T-cell (primary cell): Measurements from ENCODE around the gene EIF5AL1. TPM values are rescaled to one million over a fixed set of nuclear protein-coding genes. Genes with fewer than 3 reads are reported as not detected.
A peak's percentile ranks its signal among the peaks of the same experiment; 100 is the strongest.
"Not testable (repeated sequence)": the region's sequence is repeated elsewhere in the genome, so short reads cannot be mapped to it uniquely, and the experiment has no call there.

Experiments used
- ATAC-seq, 4 experiments: fragments of 200-7000 bp in 3 of 4; fragments of 150-1000 bp in 1 of 4; cut with Tn5 transposase; replicated peaks in 1 of 4; 1 replicate in 3 of 4; 2 replicates in 1 of 4; pipeline ENCODE4 v1.10.0; 2021; ENCODE audit warnings: moderate library complexity in 3 of 4, mild to moderate bottlenecking in 2 of 4, moderate number of reproducible peaks in 1 of 4
- CTCF ChIA-PET, 2 donors: fragments of 300-600 bp; sonication (Branson Sonifier 250); formaldehyde crosslinking; loops; one replicate each; lab custom pipeline; 2022; ENCODE audit warnings: antibody characterized with exemption in 2 of 2; lab: Charles Lee
- POLR2A ChIA-PET, 2 donors: fragments of 300-600 bp; sonication (Branson Sonifier 250); formaldehyde crosslinking; loops; one replicate each; lab custom pipeline; 2022; ENCODE audit warnings: antibody characterized with exemption in 2 of 2; lab: Charles Lee
- DNase-seq, 35 experiments: peaks; one replicate each; pipeline versions ENCODE4 v3.0.0 to v3.0.0-alpha.2; 2013 to 2023
- H3K27ac ChIP-seq: one replicate; pipeline ENCODE4 v1.5.1; 2013; ENCODE audit warnings: low read length
- H3K27me3 ChIP-seq, 2 experiments: replicated peaks in 1 of 2; 1 replicate in 1 of 2; 2 replicates in 1 of 2; pipeline versions ENCODE4 v1.6.1 to v1.7.0; 2013; ENCODE audit warnings: low read length in 1 of 2, mixed read lengths in 1 of 2; ENCODE audit not compliant: control insufficient read depth in 2 of 2, insufficient read depth in 2 of 2; ENCODE audit errors: extremely low read depth in 1 of 2
- H3K36me3 ChIP-seq, 2 donors: 1 replicate in 1 of 2; 2 replicates in 1 of 2; pipeline versions ENCODE4 v1.6.1 to v1.7.0; 2013; ENCODE audit warnings: low read length in 1 of 2; ENCODE audit not compliant: control insufficient read depth in 2 of 2, insufficient read depth in 1 of 2; ENCODE audit errors: extremely low read depth in 1 of 2
- H3K4me1 ChIP-seq, 2 experiments: 1 replicate in 1 of 2; 2 replicates in 1 of 2; pipeline versions ENCODE4 v1.6.1 to v1.7.0; 2013; ENCODE audit warnings: low read length in 2 of 2, mixed read lengths in 1 of 2; ENCODE audit not compliant: insufficient read depth in 2 of 2, control insufficient read depth in 1 of 2; ENCODE audit errors: extremely low read depth in 1 of 2
- H3K4me3 ChIP-seq, 2 donors: 1 replicate in 1 of 2; 2 replicates in 1 of 2; pipeline versions ENCODE4 v1.5.1 to v1.7.0; 2013; ENCODE audit warnings: mild to moderate bottlenecking in 2 of 2, low read length in 1 of 2, moderate library complexity in 1 of 2; ENCODE audit not compliant: control insufficient read depth in 1 of 2; ENCODE audit errors: extremely low read depth in 1 of 2
- H3K9me3 ChIP-seq: 2 replicates; pipeline ENCODE4 v1.7.0; 2013
- H3K27ac Mint-ChIP-seq, 2 donors: one replicate each; pipeline ENCODE4 v1.8.0; 2020 to 2021; ENCODE audit warnings: mild to moderate bottlenecking in 2 of 2, mixed read lengths in 2 of 2
- H3K27me3 Mint-ChIP-seq, 2 donors: one replicate each; pipeline ENCODE4 v1.8.0; 2021 to 2022; ENCODE audit warnings: mixed read lengths in 2 of 2
- H3K36me3 Mint-ChIP-seq: one replicate; pipeline ENCODE4 v1.8.0; 2021; ENCODE audit warnings: mixed read lengths
- H3K4me1 Mint-ChIP-seq, 3 donors: one replicate each; pipeline ENCODE4 v1.8.0; 2020 to 2022; ENCODE audit warnings: mixed read lengths in 3 of 3, mild to moderate bottlenecking in 1 of 3
- H3K4me3 Mint-ChIP-seq, 3 donors: one replicate each; pipeline ENCODE4 v1.8.0; 2020 to 2022; ENCODE audit warnings: mild to moderate bottlenecking in 3 of 3, mixed read lengths in 3 of 3, moderate library complexity in 3 of 3
- H3K9me3 Mint-ChIP-seq, 3 donors: one replicate each; pipeline ENCODE4 v1.8.0; 2020 to 2022; ENCODE audit warnings: mixed read lengths in 3 of 3
- WGBS: methylation state at CpG from one replicate; pipeline ENCODE4 v1.1.5; 2013; ENCODE audit warnings: missing lambda C conversion rate; ENCODE audit not compliant: insufficient coverage; 5-methylcytosine and 5-hydroxymethylcytosine counted together
- total RNA-seq, 35 experiments: library from RNA in 6 of 35; stranded (reverse) in 6 of 35; fragments of 120-200 nt in 1 of 35; gene quantifications; one replicate each; pipeline versions ENCODE4 v1.2.1 to v1.2.4 and lab custom pipeline; 2013 to 2026

Gene EIF5AL1
- total RNA-seq, 5 donors from 2014 or later (not counting 1 experiment from before 2014, with no cell fraction given): 0.10 to 0.28 (median 0.19) TPM; not detected in 2

DNA sequence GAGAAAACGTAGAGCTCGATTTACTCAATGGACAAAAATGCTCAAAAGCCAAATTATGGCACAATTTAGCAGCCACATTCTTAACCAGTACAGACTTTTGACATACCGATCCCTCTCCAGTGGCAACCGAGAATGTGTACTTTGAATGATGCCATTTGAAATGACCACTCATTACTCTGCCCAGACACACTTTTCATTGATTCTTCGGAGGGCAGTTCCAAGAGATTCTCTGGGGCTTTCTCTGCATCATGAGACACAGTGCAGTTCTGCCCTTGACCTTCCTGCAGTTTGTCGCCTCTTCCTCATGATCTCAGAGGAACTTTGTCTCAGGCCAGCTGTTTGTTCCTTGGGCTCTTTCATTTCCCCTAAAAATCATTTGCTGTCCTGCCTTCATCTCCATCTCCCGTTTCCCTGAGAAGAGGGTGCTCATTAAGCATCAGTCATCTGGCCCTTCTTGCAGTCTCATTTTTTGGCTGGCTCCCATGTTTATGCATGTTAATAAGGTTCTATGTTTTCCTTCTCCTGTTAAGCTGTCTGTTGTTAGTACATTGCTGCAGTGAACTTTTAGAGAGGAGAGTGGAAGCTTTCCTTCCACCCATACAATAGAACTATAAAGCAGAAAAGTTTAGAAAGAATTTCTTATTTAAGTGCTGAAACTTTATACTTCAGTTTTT, 4.3 kb downstream of the EIF5AL1 start:
- H3K27ac ChIP-seq, H3K4me3 Mint-ChIP-seq, H3K4me1 ChIP-seq, H3K36me3 Mint-ChIP-seq, H3K36me3 ChIP-seq, H3K9me3 ChIP-seq, POLR2A ChIA-PET, H3K9me3 Mint-ChIP-seq, H3K27ac Mint-ChIP-seq, H3K27me3 ChIP-seq, H3K4me1 Mint-ChIP-seq, H3K4me3 ChIP-seq, H3K27me3 Mint-ChIP-seq, ATAC-seq, CTCF ChIA-PET, DNase-seq: not testable (repeated sequence)
- no CpG with 5 or more reads among the region's 7 CpGs for WGBS

DNA sequence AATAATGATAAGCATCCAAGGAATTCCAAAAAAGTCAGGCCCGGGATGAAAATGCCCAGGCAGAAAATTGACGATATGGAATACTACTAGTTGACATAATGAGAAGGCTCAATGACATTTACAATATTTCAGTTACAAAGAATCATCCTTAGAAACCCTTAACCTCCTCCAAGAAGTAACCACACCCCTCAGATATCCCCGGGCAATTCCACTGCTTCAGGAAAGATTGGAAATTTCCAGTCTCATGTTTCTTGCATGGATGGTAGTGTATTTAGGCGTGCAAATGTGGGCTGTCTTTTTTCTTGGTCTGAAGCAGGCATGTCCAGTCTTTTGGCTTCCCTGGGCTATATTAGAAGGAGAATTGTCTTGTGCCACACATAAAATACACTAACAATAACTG, 5.2 kb downstream of the EIF5AL1 start:
- H3K27ac Mint-ChIP-seq, H3K4me3 Mint-ChIP-seq, DNase-seq, ATAC-seq, H3K27ac ChIP-seq, H3K9me3 ChIP-seq, H3K27me3 Mint-ChIP-seq, POLR2A ChIA-PET, CTCF ChIA-PET, H3K4me1 ChIP-seq, H3K36me3 Mint-ChIP-seq, H3K36me3 ChIP-seq, H3K4me1 Mint-ChIP-seq, H3K9me3 Mint-ChIP-seq, H3K4me3 ChIP-seq, H3K27me3 ChIP-seq: not testable (repeated sequence)
- WGBS: no CpG with 5 or more reads among the region's 4 CpGs

DNA sequence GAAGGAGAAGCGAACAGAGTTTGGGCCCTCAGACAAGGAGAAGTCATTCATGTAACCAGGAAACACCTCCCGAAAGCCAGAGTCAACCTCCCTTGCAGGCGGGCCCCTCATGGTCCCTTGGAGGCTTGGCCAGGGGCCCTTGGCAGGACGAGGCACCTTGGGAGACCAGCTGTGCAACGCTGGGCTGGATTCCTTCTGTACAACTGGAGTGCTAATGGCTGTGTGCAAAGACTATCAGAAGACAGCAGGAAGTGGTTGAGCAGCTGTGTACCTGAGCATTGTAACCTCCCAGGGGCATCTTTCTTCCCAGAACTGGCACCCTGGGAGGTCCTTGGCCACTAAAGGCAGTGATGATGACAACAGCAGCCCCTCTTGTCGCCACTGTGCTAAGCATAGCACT, 9.4 kb downstream of the EIF5AL1 start:
- H3K27me3 Mint-ChIP-seq, H3K4me3 Mint-ChIP-seq, POLR2A ChIA-PET, H3K36me3 Mint-ChIP-seq, H3K9me3 ChIP-seq, CTCF ChIA-PET, H3K4me3 ChIP-seq, H3K27ac ChIP-seq, DNase-seq, H3K36me3 ChIP-seq, H3K27ac Mint-ChIP-seq, H3K4me1 ChIP-seq, H3K9me3 Mint-ChIP-seq, H3K27me3 ChIP-seq, H3K4me1 Mint-ChIP-seq: not testable (repeated sequence)
- peak in 1 of 4 experiments; percentile 29 for ATAC-seq
- WGBS: 61% methylated on average over 4 of the region's 6 CpGs

DNA sequence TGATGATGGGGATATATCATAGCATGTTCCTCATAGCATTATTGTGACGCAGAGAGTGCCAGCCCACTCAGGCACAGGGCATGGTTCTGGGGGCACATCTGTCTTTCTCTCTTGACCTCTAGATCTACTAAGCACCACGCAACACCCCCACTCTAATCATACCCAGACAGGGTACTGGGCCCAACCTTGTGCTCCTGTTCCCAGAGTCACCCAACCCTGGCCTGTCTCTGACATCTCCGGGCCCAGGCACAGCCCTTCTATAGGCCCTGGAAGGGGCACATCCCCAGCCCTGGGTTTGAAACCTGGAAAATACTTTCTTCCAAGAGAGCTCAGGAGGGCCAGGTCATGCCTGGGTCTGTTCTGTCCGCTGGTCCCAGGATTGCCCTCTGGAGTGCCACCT, 10.1 kb downstream of the EIF5AL1 start:
- H3K4me3 Mint-ChIP-seq, H3K4me1 ChIP-seq, H3K27me3 Mint-ChIP-seq, H3K27ac ChIP-seq, H3K9me3 Mint-ChIP-seq, H3K36me3 ChIP-seq, H3K36me3 Mint-ChIP-seq, ATAC-seq, DNase-seq, H3K27me3 ChIP-seq, H3K9me3 ChIP-seq, POLR2A ChIA-PET, H3K4me1 Mint-ChIP-seq, H3K27ac Mint-ChIP-seq, CTCF ChIA-PET, H3K4me3 ChIP-seq: not testable (repeated sequence)
- 71% methylated on average over 1 of the region's 4 CpGs for whole genome bisulfite sequencing

DNA sequence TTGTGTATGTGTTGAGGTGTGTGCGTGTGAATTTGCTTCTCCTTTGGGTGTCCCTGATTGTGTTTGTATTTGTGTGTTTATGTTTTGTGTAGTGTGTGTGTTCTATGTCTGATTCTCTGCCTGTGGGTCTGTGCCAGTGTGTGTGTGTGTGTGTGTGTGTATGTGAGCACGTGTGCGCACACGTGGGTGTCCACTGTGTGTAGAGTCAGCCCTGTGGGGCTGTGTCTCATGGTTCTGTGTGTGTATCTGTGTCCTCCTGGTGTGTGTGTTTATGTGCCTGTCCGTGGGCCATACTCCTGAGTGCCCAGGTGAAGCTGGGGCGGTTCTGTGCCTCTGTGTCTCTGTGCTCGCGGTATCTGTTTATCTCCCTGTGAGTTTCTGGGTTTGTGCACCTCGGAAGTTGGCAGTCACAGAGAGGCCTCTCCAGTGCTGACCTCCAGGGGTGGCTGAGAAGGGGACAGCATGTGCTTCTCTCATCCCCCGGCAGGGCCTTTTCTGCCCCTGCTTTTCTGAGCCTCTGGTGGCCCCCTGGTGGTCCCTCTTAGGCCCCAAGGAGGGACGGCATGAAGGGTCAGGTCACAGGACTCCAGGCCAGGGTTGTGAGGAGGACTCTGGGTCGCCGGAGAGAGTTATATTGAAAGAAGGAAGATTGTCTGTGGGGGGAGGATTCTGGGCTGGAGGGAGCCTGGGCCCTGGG, 11.0 kb downstream of the EIF5AL1 start:
- DNase-seq, H3K4me1 Mint-ChIP-seq, H3K36me3 ChIP-seq, H3K4me3 Mint-ChIP-seq, POLR2A ChIA-PET, H3K4me1 ChIP-seq, H3K4me3 ChIP-seq, H3K9me3 Mint-ChIP-seq, ATAC-seq, H3K36me3 Mint-ChIP-seq, H3K27me3 ChIP-seq, H3K9me3 ChIP-seq, CTCF ChIA-PET, H3K27me3 Mint-ChIP-seq, H3K27ac Mint-ChIP-seq, H3K27ac ChIP-seq: not testable (repeated sequence)
- no CpG with 5 or more reads among the region's 13 CpGs for WGBS

DNA sequence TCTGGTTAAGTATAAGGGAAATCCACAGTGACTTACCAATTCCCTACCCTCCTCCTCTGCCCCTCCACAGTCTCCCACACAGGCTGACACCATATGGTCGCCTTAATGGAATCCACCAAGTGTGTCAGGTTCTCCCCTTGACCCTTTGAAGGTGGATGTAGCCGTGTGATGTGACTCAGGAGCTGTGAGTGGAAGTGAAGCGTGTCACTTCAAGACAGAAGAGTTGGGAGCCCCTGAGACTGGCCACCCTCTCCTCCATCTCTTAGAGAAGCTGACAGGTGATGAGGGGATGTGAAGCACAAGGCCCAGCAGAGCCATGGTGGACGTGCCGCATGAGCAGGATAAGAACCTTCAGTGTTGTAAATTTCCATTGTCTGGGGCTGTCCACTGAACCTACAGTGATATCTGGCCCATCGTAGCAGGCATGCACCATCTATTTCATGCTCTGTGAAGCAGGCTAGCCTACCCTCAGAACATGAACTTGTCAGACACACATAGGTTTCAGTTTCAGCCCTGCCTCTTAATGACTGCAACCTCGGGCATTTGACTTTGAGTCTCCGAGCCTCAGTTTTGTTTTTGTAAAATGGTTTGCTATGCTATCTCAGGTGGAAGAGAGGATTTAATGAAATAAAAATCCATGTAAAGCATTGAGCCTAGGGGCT, 12.8 kb downstream of the EIF5AL1 start:
- H3K36me3 Mint-ChIP-seq, H3K9me3 Mint-ChIP-seq, H3K4me3 ChIP-seq, DNase-seq, H3K4me1 ChIP-seq, H3K4me3 Mint-ChIP-seq, H3K36me3 ChIP-seq, H3K27me3 Mint-ChIP-seq, H3K4me1 Mint-ChIP-seq, H3K27me3 ChIP-seq, H3K27ac Mint-ChIP-seq, CTCF ChIA-PET, ATAC-seq, POLR2A ChIA-PET, H3K9me3 ChIP-seq, H3K27ac ChIP-seq: not testable (repeated sequence)
- WGBS: no CpG with 5 or more reads among the region's 8 CpGs
